Stomach (tissue), 4 donors: ENCODE results near the gene VAV3.

Experiments used
- EP300 ChIP-seq: sonication (generic); formaldehyde crosslinking; IDR thresholded peaks from one replicate; pipeline ENCODE4 v1.6.1; 2017; ENCODE audit warnings: antibody characterized with exemption
- POLR2A ChIP-seq, 4 donors: fragments of 450-650 bp; IDR thresholded peaks; one replicate each; pipeline ENCODE4 v1.6.1; 2016; ENCODE audit warnings: antibody characterized with exemption in 4 of 4, control low read depth in 2 of 4, mild to moderate bottlenecking in 1 of 4, moderate library complexity in 1 of 4
- TF ChIP-seq, protein P1 (sequence below), 7 experiments: fragments of 450-650 bp in 4 of 7; fragments of 200-600 bp in 3 of 7; sonication (generic) in 3 of 7; IDR thresholded peaks; one replicate each; pipeline ENCODE4 v1.5.1; 2016 to 2019; ENCODE audit warnings: antibody characterized with exemption in 7 of 7, control low read depth in 2 of 7, mild to moderate bottlenecking in 1 of 7

DNA sequence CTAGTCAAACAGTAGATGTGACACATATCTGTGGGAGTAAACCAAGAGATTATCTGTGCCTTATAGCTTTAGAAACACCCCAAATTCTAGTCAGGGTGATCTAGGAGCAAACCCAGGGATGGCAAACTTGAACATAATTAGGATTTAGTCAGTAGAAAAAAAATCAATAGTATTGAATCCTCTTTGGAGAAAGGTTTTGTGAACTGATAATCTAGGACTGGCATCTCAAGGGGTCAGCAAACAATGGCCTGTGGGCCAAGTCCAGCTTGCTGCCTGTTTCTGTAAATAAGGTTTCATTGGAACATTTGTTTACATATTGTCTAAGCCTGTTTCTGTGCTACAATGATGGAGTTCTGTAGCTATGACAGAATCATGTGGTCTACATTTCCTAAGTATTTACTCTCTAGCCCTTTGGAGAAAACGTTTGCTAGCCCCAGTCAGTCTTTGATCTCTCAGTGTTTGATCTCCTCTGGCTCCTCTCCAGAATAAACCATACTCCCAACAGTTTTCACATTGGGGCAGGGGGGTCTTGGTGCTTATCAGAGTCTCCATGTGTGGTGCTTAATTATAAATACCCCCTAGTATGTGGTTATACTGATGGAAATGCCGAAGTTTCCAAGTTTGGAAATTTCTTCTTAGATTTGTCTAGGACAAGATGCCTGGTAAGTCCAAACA, 438.3 kb downstream of the VAV3 start:
- TF ChIP-seq POLR2A (IDR thresholded peaks at IDR 0.05) (no peak), EP300 (no peak)
- TF ChIP-seq, protein P1, sequence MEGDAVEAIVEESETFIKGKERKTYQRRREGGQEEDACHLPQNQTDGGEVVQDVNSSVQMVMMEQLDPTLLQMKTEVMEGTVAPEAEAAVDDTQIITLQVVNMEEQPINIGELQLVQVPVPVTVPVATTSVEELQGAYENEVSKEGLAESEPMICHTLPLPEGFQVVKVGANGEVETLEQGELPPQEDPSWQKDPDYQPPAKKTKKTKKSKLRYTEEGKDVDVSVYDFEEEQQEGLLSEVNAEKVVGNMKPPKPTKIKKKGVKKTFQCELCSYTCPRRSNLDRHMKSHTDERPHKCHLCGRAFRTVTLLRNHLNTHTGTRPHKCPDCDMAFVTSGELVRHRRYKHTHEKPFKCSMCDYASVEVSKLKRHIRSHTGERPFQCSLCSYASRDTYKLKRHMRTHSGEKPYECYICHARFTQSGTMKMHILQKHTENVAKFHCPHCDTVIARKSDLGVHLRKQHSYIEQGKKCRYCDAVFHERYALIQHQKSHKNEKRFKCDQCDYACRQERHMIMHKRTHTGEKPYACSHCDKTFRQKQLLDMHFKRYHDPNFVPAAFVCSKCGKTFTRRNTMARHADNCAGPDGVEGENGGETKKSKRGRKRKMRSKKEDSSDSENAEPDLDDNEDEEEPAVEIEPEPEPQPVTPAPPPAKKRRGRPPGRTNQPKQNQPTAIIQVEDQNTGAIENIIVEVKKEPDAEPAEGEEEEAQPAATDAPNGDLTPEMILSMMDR (IDR thresholded peaks at IDR 0.05): no peak
